Caco-2 (cell line): Measurements from ENCODE around the gene CUL4B. TPM values are rescaled to one million over a fixed set of nuclear protein-coding genes. Genes with fewer than 3 reads are reported as not detected.

Experiments
- BruUV-seq: library from RNA; stranded (reverse); fragments of 400-500 nt; replicated peaks from 2 replicates; lab custom pipeline; 2021; lab: Mats Ljungman, UMichigan
- CTCF ChIA-PET: fragments of 300-600 bp; sonication (Branson Sonifier 250); formaldehyde crosslinking; loops from one replicate; lab custom pipeline; 2022; ENCODE audit warnings: antibody characterized with exemption; lab: Charles Lee
- POLR2A ChIA-PET: fragments of 300-600 bp; sonication (Branson Sonifier 250); formaldehyde crosslinking; loops from one replicate; lab custom pipeline; 2022; ENCODE audit warnings: antibody characterized with exemption; lab: Charles Lee
- DNase-seq, 2 experiments: peaks; one replicate each; pipeline versions ENCODE4 v3.0.0 to v3.0.0-alpha.2; 2020 to 2022
- H3K27me3 ChIP-seq: replicated peaks from 2 replicates; pipeline ENCODE4 v1.6.0; 2011; ENCODE audit warnings: low read length; ENCODE audit not compliant: control insufficient read depth, insufficient read depth
- H3K36me3 ChIP-seq: 2 replicates; pipeline ENCODE4 v1.5.1; 2011; ENCODE audit warnings: low read length; ENCODE audit not compliant: control insufficient read depth, insufficient read depth
- H3K4me1 ChIP-seq: fragments of 250-450 bp; sonication (Bioruptor Pico); 2 replicates; pipeline ENCODE4 v1.5.1; 2020; ENCODE audit warnings: mild to moderate bottlenecking
- H3K4me3 ChIP-seq: 2 replicates; pipeline ENCODE4 v1.5.1; 2011; ENCODE audit warnings: low read depth, mild to moderate bottlenecking, control low read depth, low read length
- H3K9me3 ChIP-seq: fragments of 250-450 bp; sonication (Bioruptor Pico); 2 replicates; pipeline ENCODE4 v1.5.1; 2020; ENCODE audit warnings: mild to moderate bottlenecking, moderate library complexity
- H3K27ac Mint-ChIP-seq: one replicate; pipeline ENCODE4 v1.8.0; 2022; ENCODE audit warnings: mixed read lengths; ENCODE audit not compliant: unreplicated experiment
- H3K27me3 Mint-ChIP-seq: one replicate; pipeline ENCODE4 v1.8.0; 2022; ENCODE audit warnings: mixed read lengths; ENCODE audit not compliant: insufficient read depth, unreplicated experiment
- H3K36me3 Mint-ChIP-seq: one replicate; pipeline ENCODE4 v1.8.0; 2022; ENCODE audit warnings: mild to moderate bottlenecking, mixed read lengths; ENCODE audit not compliant: insufficient read depth, unreplicated experiment
- H3K4me1 Mint-ChIP-seq: one replicate; pipeline ENCODE4 v1.8.0; 2022; ENCODE audit warnings: low read depth, mixed read lengths; ENCODE audit not compliant: unreplicated experiment
- H3K4me3 Mint-ChIP-seq: one replicate; pipeline ENCODE4 v1.8.0; 2022; ENCODE audit warnings: mild to moderate bottlenecking, moderate library complexity, mixed read lengths; ENCODE audit not compliant: unreplicated experiment
- H3K9me3 Mint-ChIP-seq: one replicate; pipeline ENCODE4 v1.8.0; 2022; ENCODE audit warnings: mixed read lengths; ENCODE audit not compliant: unreplicated experiment
- intact Hi-C: fragments of 100-400 bp; cut with micrococcal nuclease; formaldehyde crosslinking; loops from one replicate; pipeline ENCODE4 v1.10.0; 2022; ENCODE audit not compliant: unreplicated experiment
- total RNA-seq: library from RNA; stranded (reverse); gene quantifications from 2 replicates; pipeline ENCODE4 v1.2.3, GENCODE V29; 2022
- TF ChIP-seq, protein P1 (sequence below), 2 experiments: fragments of 200-600 bp in 1 of 2; IDR thresholded peaks; 1 replicate in 1 of 2; 2 replicates in 1 of 2; pipeline versions ENCODE4 v1.5.1 to v1.8.0; 2011 to 2022; ENCODE audit warnings: antibody characterized with exemption in 1 of 2, control low read depth in 1 of 2, inconsistent platforms in 1 of 2, low read depth in 1 of 2, low read length in 1 of 2, mild to moderate bottlenecking in 1 of 2, moderate library complexity in 1 of 2; ENCODE audit not compliant: insufficient read depth in 1 of 2, severe bottlenecking in 1 of 2, unreplicated experiment in 1 of 2

Gene CUL4B
- total RNA-seq, 1 experiment from 2014 or later: 41.0 TPM

DNA sequence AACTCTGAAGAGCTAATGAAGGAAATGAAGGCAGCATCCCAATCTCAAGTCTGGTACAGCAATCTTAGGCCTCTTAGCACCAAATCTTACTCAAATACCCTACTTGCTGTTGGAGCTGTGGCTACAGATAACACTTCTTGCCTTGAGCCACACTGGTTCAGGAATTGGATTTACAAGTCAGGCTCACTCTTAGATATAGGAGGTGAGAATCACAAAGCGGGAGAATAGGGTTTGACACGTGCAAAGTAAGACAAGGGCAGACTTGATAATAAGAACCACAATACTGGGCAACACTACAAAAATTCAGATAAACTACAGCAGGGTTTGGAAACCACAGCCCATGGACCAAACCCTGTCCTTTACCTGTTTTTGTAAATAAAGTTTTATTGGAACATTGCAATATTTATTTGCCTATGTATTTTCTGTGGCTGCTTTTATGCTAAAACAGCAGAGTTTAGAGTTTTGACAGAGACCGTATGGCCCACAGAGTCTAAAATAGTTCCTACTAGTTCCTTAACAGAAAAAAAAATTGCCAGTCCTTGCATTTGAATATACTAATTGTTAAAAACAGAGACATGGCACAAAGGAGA is 9.3 kb upstream of the CUL4B start:
- no peaks in the 10 kb centered on the region for H3K27me3 ChIP-seq
- Mint-ChIP-seq H3K4me1 (no peaks in the 10 kb centered on the region), H3K27me3 (no peaks in the 10 kb centered on the region), H3K27ac (no peak overlapping the region), H3K36me3 (no peaks in the 10 kb centered on the region), H3K9me3 (no peaks in the 10 kb centered on the region), H3K4me3 (no peak overlapping the region)
- no TSS peak for BruUV-seq
- intact Hi-C loops: no loop called here
- H3K4me1 ChIP-seq: peaks cover 14% of the 10 kb centered on the region; the same call in 1 of the 2 replicates
- no peak overlapping the region for H3K4me3 ChIP-seq
- TF ChIP-seq, protein P1, sequence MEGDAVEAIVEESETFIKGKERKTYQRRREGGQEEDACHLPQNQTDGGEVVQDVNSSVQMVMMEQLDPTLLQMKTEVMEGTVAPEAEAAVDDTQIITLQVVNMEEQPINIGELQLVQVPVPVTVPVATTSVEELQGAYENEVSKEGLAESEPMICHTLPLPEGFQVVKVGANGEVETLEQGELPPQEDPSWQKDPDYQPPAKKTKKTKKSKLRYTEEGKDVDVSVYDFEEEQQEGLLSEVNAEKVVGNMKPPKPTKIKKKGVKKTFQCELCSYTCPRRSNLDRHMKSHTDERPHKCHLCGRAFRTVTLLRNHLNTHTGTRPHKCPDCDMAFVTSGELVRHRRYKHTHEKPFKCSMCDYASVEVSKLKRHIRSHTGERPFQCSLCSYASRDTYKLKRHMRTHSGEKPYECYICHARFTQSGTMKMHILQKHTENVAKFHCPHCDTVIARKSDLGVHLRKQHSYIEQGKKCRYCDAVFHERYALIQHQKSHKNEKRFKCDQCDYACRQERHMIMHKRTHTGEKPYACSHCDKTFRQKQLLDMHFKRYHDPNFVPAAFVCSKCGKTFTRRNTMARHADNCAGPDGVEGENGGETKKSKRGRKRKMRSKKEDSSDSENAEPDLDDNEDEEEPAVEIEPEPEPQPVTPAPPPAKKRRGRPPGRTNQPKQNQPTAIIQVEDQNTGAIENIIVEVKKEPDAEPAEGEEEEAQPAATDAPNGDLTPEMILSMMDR (IDR thresholded peaks at IDR 0.05; ENCODE audit: insufficient read depth in 1 of 2, low read depth in 1 of 2, low read length in 1 of 2, severe bottlenecking in 1 of 2, unreplicated experiment in 1 of 2): no peak
- ChIA-PET CTCF (no interaction called here), POLR2A (no interaction called here)
- H3K9me3 ChIP-seq: no peaks in the 10 kb centered on the region
- no peak for DNase-seq
- no peaks in the 10 kb centered on the region for H3K36me3 ChIP-seq

DNA sequence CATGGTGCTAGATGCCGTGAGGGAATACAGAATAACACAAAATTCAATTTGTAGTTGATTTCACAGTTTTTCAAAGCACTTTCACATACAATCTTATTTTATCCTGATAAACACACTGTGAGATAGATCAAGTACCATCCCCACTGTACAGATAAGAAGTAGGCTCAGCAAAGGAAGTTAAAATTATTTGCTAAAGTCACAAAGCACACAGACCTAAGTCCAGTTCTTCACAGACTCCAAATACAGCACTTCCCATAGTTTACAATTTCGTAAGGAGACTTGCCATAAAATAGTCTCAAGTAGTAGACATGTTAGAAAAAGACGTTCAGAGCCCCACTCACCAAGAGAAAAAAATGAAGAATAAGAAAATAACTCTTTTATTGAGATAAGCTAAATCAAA is 7.8 kb upstream of the CUL4B start:
- H3K27me3 Mint-ChIP-seq: no peaks in the 10 kb centered on the region
- BruUV-seq: no TSS peak
- no peak overlapping the region for H3K4me3 Mint-ChIP-seq
- TF ChIP-seq, protein P1 (IDR thresholded peaks at IDR 0.05; ENCODE audit: insufficient read depth in 1 of 2, low read depth in 1 of 2, low read length in 1 of 2, severe bottlenecking in 1 of 2, unreplicated experiment in 1 of 2): no peak
- no peak overlapping the region for H3K4me3 ChIP-seq
- no peaks in the 10 kb centered on the region for H3K27me3 ChIP-seq
- H3K36me3 ChIP-seq: no peaks in the 10 kb centered on the region
- intact Hi-C loops: no loop called here
- H3K4me1 ChIP-seq: peaks cover 18% of the 10 kb centered on the region
- no peaks in the 10 kb centered on the region for H3K9me3 ChIP-seq
- H3K27ac Mint-ChIP-seq: no peak overlapping the region
- no peaks in the 10 kb centered on the region for H3K9me3 Mint-ChIP-seq
- DNase-seq: no peak
- H3K36me3 Mint-ChIP-seq: no peaks in the 10 kb centered on the region
- CTCF ChIA-PET: no interaction called here
- POLR2A ChIA-PET: no interaction called here
- no peaks in the 10 kb centered on the region for H3K4me1 Mint-ChIP-seq

DNA sequence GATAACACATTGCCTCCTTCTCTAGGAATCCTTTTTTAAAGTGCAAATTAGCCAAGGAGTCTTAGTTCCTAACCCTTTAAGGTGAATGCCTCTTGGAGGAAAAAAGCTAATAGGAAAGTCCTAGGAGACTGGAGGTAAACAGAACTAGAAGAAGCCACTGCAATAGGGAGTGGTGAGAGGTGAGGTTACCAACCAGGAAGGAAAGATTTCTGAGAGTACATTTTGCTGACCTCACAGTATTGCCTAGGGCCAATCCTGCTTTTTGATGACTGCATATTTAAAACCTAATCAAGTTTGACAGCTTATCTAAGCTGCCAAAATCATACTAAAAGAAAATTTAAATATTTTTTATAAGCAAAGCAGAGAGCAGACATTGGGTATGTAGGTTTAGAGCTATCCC is 7.3 kb upstream of the CUL4B start:
- Mint-ChIP-seq H3K9me3 (no peaks in the 10 kb centered on the region), H3K4me1 (no peaks in the 10 kb centered on the region), H3K27ac (no peak overlapping the region), H3K4me3 (no peak overlapping the region), H3K27me3 (no peaks in the 10 kb centered on the region), H3K36me3 (no peaks in the 10 kb centered on the region)
- BruUV-seq: no TSS peak
- Histone ChIP-seq H3K4me3 (no peak overlapping the region), H3K27me3 (no peaks in the 10 kb centered on the region), H3K9me3 (no peaks in the 10 kb centered on the region), H3K4me1 (peaks cover 23% of the 10 kb centered on the region), H3K36me3 (no peaks in the 10 kb centered on the region)
- DNase-seq: no peak
- ChIA-PET POLR2A (no interaction called here), CTCF (no interaction called here)
- intact Hi-C loops: no loop called here
- TF ChIP-seq, protein P1 (IDR thresholded peaks at IDR 0.05; ENCODE audit: insufficient read depth in 1 of 2, low read depth in 1 of 2, low read length in 1 of 2, severe bottlenecking in 1 of 2, unreplicated experiment in 1 of 2): no peak
